ENCODE measurements around the gene OR4E1.

OR4E1 gene

GRCh38 chr14:21626491-21627230 is 47.0 kb downstream of the OR4E1 start:
- no peak for TF ChIP-seq TAF1 (IDR thresholded peaks at IDR 0.05; ENCODE audit: low read depth, low read length)
- TF ChIP-seq SPI1 (IDR thresholded peaks at IDR 0.05; ENCODE audit: low read depth, low read length) = no peak
- no peak for TF ChIP-seq POLR2AphosphoS5 (IDR thresholded peaks at IDR 0.05; ENCODE audit: low read depth, low read length)
- TF ChIP-seq POLR2A (IDR thresholded peaks at IDR 0.05; ENCODE audit: low read depth, low read length) = no peak
- no peak for TF ChIP-seq PAX5 (IDR thresholded peaks at IDR 0.05; ENCODE audit: insufficient read depth, low read length, severe bottlenecking)
- no peak for TF ChIP-seq POU2F2 (IDR thresholded peaks at IDR 0.05; ENCODE audit: low read depth, low read length)
- FAIRE-seq (no peak), DNase-seq (ENCODE audit: insufficient read length, low spot score) (no peak)
